T-helper 2 cell (primary cell): ENCODE results near the gene EPG5.

Experiments used
- DNase-seq, 5 experiments: peaks; one replicate each; pipeline versions ENCODE4 v3.0.0 to v3.0.0-alpha.2; 2012 to 2022

EPG5 gene

GRCh38 chr18:45802814-45803492 is 164.2 kb downstream of the EPG5 start:
- DNase-seq = no peak

GRCh38 chr18:45801416-45802004 is 165.6 kb downstream of the EPG5 start:
- no peak for DNase-seq
